WTC11 (cell line): ENCODE data around the gene CNOT1. TPM values are rescaled to one million over a fixed set of nuclear protein-coding genes. Genes with fewer than 3 reads are reported as not detected.

ENCODE experiments used
- ATAC-seq: fragments of 200-7000 bp; cut with Tn5 transposase; 2 replicates; pipeline ENCODE4 v1.10.0; 2021; ENCODE audit warnings: mild to moderate bottlenecking, moderate library complexity
- CTCF ChIA-PET: fragments of 300-600 bp; sonication (Branson Sonifier 250); formaldehyde crosslinking; loops from one replicate; lab custom pipeline; 2021; ENCODE audit warnings: antibody characterized with exemption; lab: Charles Lee
- POLR2A ChIA-PET: fragments of 350-600 bp; sonication (Branson Sonifier 250); formaldehyde crosslinking; loops from one replicate; lab custom pipeline; 2021; ENCODE audit warnings: antibody characterized with exemption; lab: Charles Lee
- DNase-seq: peaks from one replicate; pipeline ENCODE4 v3.0.0; 2021; ENCODE audit warnings: low spot score
- H3K27ac Mint-ChIP-seq: 2 replicates; pipeline ENCODE4 v1.8.0; 2021; ENCODE audit warnings: mixed read lengths
- H3K27me3 Mint-ChIP-seq: 2 replicates; pipeline ENCODE4 v1.8.0; 2021; ENCODE audit warnings: low read depth, mild to moderate bottlenecking, moderate library complexity, mixed read lengths
- H3K36me3 Mint-ChIP-seq: 2 replicates; pipeline ENCODE4 v1.8.0; 2021; ENCODE audit warnings: mixed read lengths
- H3K4me1 Mint-ChIP-seq: 2 replicates; pipeline ENCODE4 v1.8.0; 2022; ENCODE audit warnings: mixed read lengths
- H3K4me3 Mint-ChIP-seq: 2 replicates; pipeline ENCODE4 v1.8.0; 2021; ENCODE audit warnings: mild to moderate bottlenecking, moderate library complexity, mixed read lengths
- H3K9me3 Mint-ChIP-seq: 2 replicates; pipeline ENCODE4 v1.8.0; 2021; ENCODE audit warnings: mixed read lengths
- E2F1 ChIP-seq: sonication (generic); formaldehyde crosslinking; IDR thresholded peaks from 2 replicates; pipeline ENCODE4 v1.8.0; 2022; ENCODE audit warnings: mild to moderate bottlenecking, missing genetic modification reagents
- ETV6 ChIP-seq: sonication (generic); formaldehyde crosslinking; IDR thresholded peaks from 2 replicates; pipeline ENCODE4 v1.8.1; 2022; ENCODE audit warnings: mild to moderate bottlenecking, missing genetic modification reagents
- FOXP4 ChIP-seq: sonication (generic); formaldehyde crosslinking; IDR thresholded peaks from 2 replicates; pipeline ENCODE4 v1.8.0; 2022; ENCODE audit warnings: mild to moderate bottlenecking, missing genetic modification reagents
- GRHL2 ChIP-seq: fragments of 250-450 bp; sonication (Bioruptor Pico); IDR thresholded peaks from 2 replicates; pipeline ENCODE4 v1.8.0; 2022; ENCODE audit warnings: mild to moderate bottlenecking, moderate library complexity; ENCODE audit not compliant: insufficient replicate concordance, severe bottlenecking
- GTF2I ChIP-seq: fragments of 250-450 bp; sonication (Bioruptor Pico); conservative IDR thresholded peaks from 2 replicates; pipeline ENCODE4 v1.4.0; 2021; ENCODE audit warnings: mild to moderate bottlenecking
- HMGXB4 ChIP-seq: sonication (generic); formaldehyde crosslinking; IDR thresholded peaks from 2 replicates; pipeline ENCODE4 v1.8.1; 2023; ENCODE audit warnings: mild to moderate bottlenecking, moderate library complexity, missing genetic modification reagents
- KAT7 ChIP-seq: sonication (generic); formaldehyde crosslinking; IDR thresholded peaks from 2 replicates; pipeline ENCODE4 v1.8.1; 2023; ENCODE audit warnings: missing genetic modification reagents, mild to moderate bottlenecking, borderline replicate concordance
- SMAD4 ChIP-seq: sonication (generic); formaldehyde crosslinking; IDR thresholded peaks from 2 replicates; pipeline ENCODE4 v1.8.0; 2022; ENCODE audit warnings: mild to moderate bottlenecking, missing genetic modification reagents
- ZBTB21 ChIP-seq: sonication (generic); formaldehyde crosslinking; IDR thresholded peaks from 2 replicates; pipeline ENCODE4 v1.8.1; 2023; ENCODE audit warnings: mild to moderate bottlenecking, missing genetic modification reagents, borderline replicate concordance
- ZNF416 ChIP-seq: fragments of 250-450 bp; sonication (Bioruptor Pico); IDR thresholded peaks from 2 replicates; pipeline ENCODE4 v1.9.0; 2021; ENCODE audit warnings: mild to moderate bottlenecking, inconsistent platforms
- total RNA-seq: library from RNA; stranded (reverse); gene quantifications from 3 replicates; pipeline ENCODE4 v1.2.3, GENCODE V29; 2021
- TF ChIP-seq, protein P1 (sequence below): fragments of 250-450 bp; sonication (Bioruptor Pico); IDR thresholded peaks from 2 replicates; pipeline ENCODE4 v1.9.0; 2021; ENCODE audit warnings: mild to moderate bottlenecking
- TF ChIP-seq, protein P2 (sequence below): sonication (generic); formaldehyde crosslinking; IDR thresholded peaks from 2 replicates; pipeline ENCODE4 v1.8.0; 2022; ENCODE audit warnings: mild to moderate bottlenecking, missing genetic modification reagents
- TF ChIP-seq, protein P3 (sequence below): fragments of 250-450 bp; sonication (Bioruptor Pico); IDR thresholded peaks from 2 replicates; pipeline ENCODE4 v2.1.2; 2022; ENCODE audit warnings: mild to moderate bottlenecking, moderate library complexity
- TF ChIP-seq, protein P4 (sequence below): fragments of 250-450 bp; sonication (Bioruptor Pico); IDR thresholded peaks from 2 replicates; pipeline ENCODE4 v1.9.0; 2021; ENCODE audit warnings: moderate library complexity, mild to moderate bottlenecking, inconsistent platforms, borderline replicate concordance

The CNOT1 gene
- total RNA-seq, 1 experiment from 2014 or later: 314 TPM

- no peak for ATAC-seq
- ChIA-PET CTCF (interaction anchor here (0.7 kb wide), 1 partner anchor 1282 kb away, joined by 5 read pairs; no protein-coding TSS in a partner anchor), POLR2A (no interaction called here)
- no peaks in the 10 kb centered on the region for H3K36me3 Mint-ChIP-seq
- H3K4me3 Mint-ChIP-seq: no peak overlapping the region
- H3K27me3 Mint-ChIP-seq: peaks cover 3% of the 10 kb centered on the region; the same call in 1 of the 2 replicates
- H3K9me3 Mint-ChIP-seq: no peaks in the 10 kb centered on the region
- no peak for TF ChIP-seq ZBTB21
- TF ChIP-seq, protein P1, sequence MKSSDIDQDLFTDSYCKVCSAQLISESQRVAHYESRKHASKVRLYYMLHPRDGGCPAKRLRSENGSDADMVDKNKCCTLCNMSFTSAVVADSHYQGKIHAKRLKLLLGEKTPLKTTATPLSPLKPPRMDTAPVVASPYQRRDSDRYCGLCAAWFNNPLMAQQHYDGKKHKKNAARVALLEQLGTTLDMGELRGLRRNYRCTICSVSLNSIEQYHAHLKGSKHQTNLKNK (CRISPR knock-in tag): no peak
- no peak for TF ChIP-seq GRHL2 (CRISPR knock-in tag)
- no peak for TF ChIP-seq GTF2I
- no peak for TF ChIP-seq FOXP4 (CRISPR knock-in tag)
- TF ChIP-seq, protein P2, sequence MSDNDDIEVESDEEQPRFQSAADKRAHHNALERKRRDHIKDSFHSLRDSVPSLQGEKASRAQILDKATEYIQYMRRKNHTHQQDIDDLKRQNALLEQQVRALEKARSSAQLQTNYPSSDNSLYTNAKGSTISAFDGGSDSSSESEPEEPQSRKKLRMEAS (CRISPR knock-in tag): no peak
- no peak for TF ChIP-seq ETV6
- no peaks in the 10 kb centered on the region for H3K4me1 Mint-ChIP-seq
- H3K27ac Mint-ChIP-seq: no peak overlapping the region
- no peak for DNase-seq
These were observed 15.3 kb upstream of the CNOT1 start for GRCh38 chr16:58644765-58645487.

- TF ChIP-seq, protein P3, sequence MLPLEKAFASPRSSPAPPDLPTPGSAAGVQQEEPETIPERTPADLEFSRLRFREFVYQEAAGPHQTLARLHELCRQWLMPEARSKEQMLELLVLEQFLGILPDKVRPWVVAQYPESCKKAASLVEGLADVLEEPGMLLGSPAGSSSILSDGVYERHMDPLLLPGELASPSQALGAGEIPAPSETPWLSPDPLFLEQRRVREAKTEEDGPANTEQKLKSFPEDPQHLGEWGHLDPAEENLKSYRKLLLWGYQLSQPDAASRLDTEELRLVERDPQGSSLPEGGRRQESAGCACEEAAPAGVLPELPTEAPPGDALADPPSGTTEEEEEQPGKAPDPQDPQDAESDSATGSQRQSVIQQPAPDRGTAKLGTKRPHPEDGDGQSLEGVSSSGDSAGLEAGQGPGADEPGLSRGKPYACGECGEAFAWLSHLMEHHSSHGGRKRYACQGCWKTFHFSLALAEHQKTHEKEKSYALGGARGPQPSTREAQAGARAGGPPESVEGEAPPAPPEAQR (CRISPR knock-in tag): no peak
- TF ChIP-seq ETV6 (no peak), SMAD4 (CRISPR knock-in tag) (no peak), HMGXB4 (CRISPR knock-in tag) (no peak), ZNF416 (no peak), E2F1 (CRISPR knock-in tag) (no peak), KAT7 (no peak)
- TF ChIP-seq, protein P4, sequence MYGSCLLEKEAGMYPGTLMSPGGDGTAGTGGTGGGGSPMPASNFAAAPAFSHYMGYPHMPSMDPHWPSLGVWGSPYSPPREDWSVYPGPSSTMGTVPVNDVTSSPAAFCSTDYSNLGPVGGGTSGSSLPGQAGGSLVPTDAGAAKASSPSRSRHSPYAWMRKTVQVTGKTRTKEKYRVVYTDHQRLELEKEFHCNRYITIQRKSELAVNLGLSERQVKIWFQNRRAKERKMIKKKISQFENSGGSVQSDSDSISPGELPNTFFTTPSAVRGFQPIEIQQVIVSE (CRISPR knock-in tag): no peak
- Mint-ChIP-seq H3K27me3 (peaks cover 3% of the 10 kb centered on the region; the same call in 1 of the 2 replicates), H3K9me3 (no peaks in the 10 kb centered on the region), H3K4me1 (no peaks in the 10 kb centered on the region), H3K4me3 (no peak overlapping the region), H3K36me3 (no peaks in the 10 kb centered on the region), H3K27ac (no peak overlapping the region)
- ATAC-seq (no peak), DNase-seq (no peak)
- CTCF ChIA-PET: no interaction called here
- POLR2A ChIA-PET: no interaction called here
These were observed 14.5 kb upstream of the CNOT1 start for GRCh38 chr16:58644108-58644507.
